Muscle layer of duodenum (tissue), 2 donors: Measurements from ENCODE around the gene ISL2.

Experiments used
- H3K27ac ChIP-seq: one replicate; pipeline ENCODE4 v1.7.0; 2013; ENCODE audit warnings: mild to moderate bottlenecking, low read length
- H3K27me3 ChIP-seq: one replicate; pipeline ENCODE4 v1.7.0; 2013; ENCODE audit warnings: low read depth, mild to moderate bottlenecking, control low read depth, low read length
- H3K36me3 ChIP-seq, 2 donors: one replicate each; pipeline ENCODE4 v1.7.0; 2013; ENCODE audit warnings: low read length in 2 of 2, control low read depth in 1 of 2, mild to moderate bottlenecking in 1 of 2; ENCODE audit not compliant: insufficient read depth in 2 of 2, control insufficient read depth in 1 of 2
- H3K4me1 ChIP-seq, 2 donors: one replicate each; pipeline ENCODE4 v1.7.0; 2013; ENCODE audit warnings: low read length in 2 of 2, mild to moderate bottlenecking in 2 of 2, control low read depth in 1 of 2, moderate library complexity in 1 of 2; ENCODE audit not compliant: insufficient read depth in 2 of 2, control insufficient read depth in 1 of 2
- H3K4me3 ChIP-seq, 2 donors: one replicate each; pipeline ENCODE4 v1.7.0; 2013; ENCODE audit warnings: low read length in 2 of 2, low read depth in 1 of 2, mild to moderate bottlenecking in 1 of 2
- H3K9me3 ChIP-seq, 2 donors: one replicate each; pipeline ENCODE4 v1.7.0; 2013; ENCODE audit warnings: low read length in 2 of 2, control low read depth in 1 of 2, mild to moderate bottlenecking in 1 of 2; ENCODE audit not compliant: control insufficient read depth in 1 of 2
- donor health status: healthy.

ISL2 gene

DNA sequence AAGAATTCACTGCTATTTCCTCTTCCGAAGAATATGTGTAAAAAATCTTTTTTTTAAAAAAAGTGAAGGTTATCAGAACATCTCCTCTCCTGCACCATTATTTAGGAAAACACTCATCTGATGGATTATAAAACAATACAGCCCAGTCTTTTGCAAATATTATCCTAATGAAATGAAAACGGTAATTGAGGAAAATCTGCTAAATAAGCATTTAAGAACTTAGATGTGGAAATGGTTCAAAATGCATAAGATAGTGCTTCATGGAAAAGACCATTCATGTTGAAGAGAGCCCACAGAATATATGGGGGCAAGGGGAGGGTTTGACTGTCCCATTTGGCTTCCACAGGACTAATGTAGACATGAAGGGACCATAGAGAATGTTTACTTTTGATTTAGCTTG lies 47.8 kb downstream of the ISL2 start:
- Histone ChIP-seq H3K4me3 (no peak overlapping the region), H3K9me3 (no peaks in the 10 kb centered on the region), H3K4me1 (no peaks in the 10 kb centered on the region), H3K27me3 (no peaks in the 10 kb centered on the region), H3K36me3 (peaks cover 0 to 5% of the 10 kb centered on the region in 2 donors), H3K27ac (no peak overlapping the region)

- no peaks in the 10 kb centered on the region for H3K27me3 ChIP-seq
- no peaks in the 10 kb centered on the region for H3K9me3 ChIP-seq
- no peak overlapping the region for H3K4me3 ChIP-seq
- no peaks in the 10 kb centered on the region for H3K36me3 ChIP-seq
- no peaks in the 10 kb centered on the region for H3K4me1 ChIP-seq
- H3K27ac ChIP-seq, result no peak overlapping the region
Observed at GRCh38 chr15:76386178-76386577, 49.6 kb downstream of the ISL2 start.

- no peak overlapping the region for H3K27ac ChIP-seq
- H3K4me1 ChIP-seq, result no peaks in the 10 kb centered on the region
- H3K27me3 ChIP-seq, result no peaks in the 10 kb centered on the region
- H3K9me3 ChIP-seq, result no peaks in the 10 kb centered on the region
- H3K4me3 ChIP-seq, result no peak overlapping the region
- no peaks in the 10 kb centered on the region for H3K36me3 ChIP-seq
Observed at GRCh38 chr15:76386926-76387325, 50.4 kb downstream of the ISL2 start.

- no peak overlapping the region for H3K4me3 ChIP-seq
- no peaks in the 10 kb centered on the region for H3K36me3 ChIP-seq
- no peaks in the 10 kb centered on the region for H3K27me3 ChIP-seq
- H3K27ac ChIP-seq, result no peak overlapping the region
- no peaks in the 10 kb centered on the region for H3K4me1 ChIP-seq
- no peaks in the 10 kb centered on the region for H3K9me3 ChIP-seq
Observed at GRCh38 chr15:76390571-76390970, 54.0 kb downstream of the ISL2 start.

GRCh38 chr15:76391309-76391708 lies 54.7 kb downstream of the ISL2 start:
- Histone ChIP-seq H3K9me3 (no peaks in the 10 kb centered on the region), H3K4me1 (no peaks in the 10 kb centered on the region), H3K4me3 (no peak overlapping the region), H3K27me3 (no peaks in the 10 kb centered on the region), H3K36me3 (no peaks in the 10 kb centered on the region), H3K27ac (no peak overlapping the region)

DNA sequence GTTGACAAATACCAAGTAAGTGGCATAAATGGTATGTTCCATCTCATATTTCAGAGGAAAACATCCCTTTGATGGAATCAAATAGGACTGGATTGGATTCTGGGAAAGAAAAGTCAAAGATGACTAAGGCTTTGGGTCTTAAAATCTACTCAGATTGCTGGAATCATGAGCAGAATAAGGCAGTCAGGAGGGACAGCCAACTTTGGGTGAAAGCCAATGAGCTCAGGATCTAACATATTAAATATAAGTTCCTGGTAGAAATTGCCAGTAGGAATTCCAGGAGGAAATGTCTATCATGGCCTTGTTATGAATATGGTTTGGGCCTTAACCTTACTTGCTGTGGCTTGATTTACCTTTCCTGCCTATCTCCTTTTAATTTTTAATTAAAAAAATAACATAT lies 55.3 kb downstream of the ISL2 start:
- H3K27me3 ChIP-seq, result no peaks in the 10 kb centered on the region

More for the DNA sequence above, 55.3 kb downstream of the ISL2 start:
- no peak overlapping the region for H3K4me3 ChIP-seq
- H3K4me1 ChIP-seq, result no peaks in the 10 kb centered on the region
- no peaks in the 10 kb centered on the region for H3K9me3 ChIP-seq
- no peaks in the 10 kb centered on the region for H3K36me3 ChIP-seq
- H3K27ac ChIP-seq, result no peak overlapping the region
